Chondrocyte (in vitro differentiated cells): ENCODE results near the gene BCL11B. TPM values are rescaled to one million over a fixed set of nuclear protein-coding genes. Genes with fewer than 3 reads are reported as not detected.

ENCODE experiments used
- DNase-seq: peaks from one replicate; pipeline ENCODE4 v3.0.0; 2021; ENCODE audit warnings: mixed read lengths, low spot score
- H3K27ac Mint-ChIP-seq: one replicate; pipeline ENCODE4 v1.8.0; 2021; ENCODE audit warnings: mild to moderate bottlenecking, moderate library complexity, mixed read lengths; ENCODE audit not compliant: unreplicated experiment
- H3K27me3 Mint-ChIP-seq: 2 replicates; pipeline ENCODE4 v1.8.0; 2021; ENCODE audit warnings: low read depth, mixed read lengths
- H3K36me3 Mint-ChIP-seq: 2 replicates; pipeline ENCODE4 v1.8.0; 2021; ENCODE audit warnings: low read depth, mixed read lengths
- H3K4me1 Mint-ChIP-seq: 2 replicates; pipeline ENCODE4 v1.8.0; 2021; ENCODE audit warnings: low read depth, mild to moderate bottlenecking, mixed read lengths
- H3K4me3 Mint-ChIP-seq: one replicate; pipeline ENCODE4 v1.8.0; 2021; ENCODE audit warnings: mild to moderate bottlenecking, moderate library complexity, mixed read lengths; ENCODE audit not compliant: unreplicated experiment
- H3K9me3 Mint-ChIP-seq: 2 replicates; pipeline ENCODE4 v1.8.0; 2021; ENCODE audit warnings: low read depth, mixed read lengths
- CTCF ChIP-seq: fragments of 200-600 bp; sonication (generic); IDR thresholded peaks from 2 replicates; pipeline ENCODE4 v1.5.0; 2021; ENCODE audit warnings: antibody characterized with exemption, mild to moderate bottlenecking, moderate library complexity
- total RNA-seq: library from RNA; stranded (reverse); gene quantifications from 3 replicates; pipeline ENCODE4 v1.2.1, GENCODE V29; 2021

BCL11B gene
- total RNA-seq, 1 donor from 2014 or later: 0.17 TPM

GRCh38 chr14:99176156-99176945 lies 95.6 kb downstream of the BCL11B start:
- Mint-ChIP-seq H3K27ac (no peak overlapping the region), H3K36me3 (no peaks in the 10 kb centered on the region), H3K9me3 (no peaks in the 10 kb centered on the region), H3K27me3 (peaks cover 2% of the 10 kb centered on the region), H3K4me3 (no peak overlapping the region), H3K4me1 (peaks cover 4% of the 10 kb centered on the region)
- TF ChIP-seq CTCF: no peak
- DNase-seq: no peak

GRCh38 chr14:99175331-99176155 lies 96.5 kb downstream of the BCL11B start:
- no peak overlapping the region for H3K4me3 Mint-ChIP-seq
- H3K27me3 Mint-ChIP-seq: peaks cover 4% of the 10 kb centered on the region
- no peaks in the 10 kb centered on the region for H3K36me3 Mint-ChIP-seq
- H3K4me1 Mint-ChIP-seq: peaks cover 4% of the 10 kb centered on the region
- no peaks in the 10 kb centered on the region for H3K9me3 Mint-ChIP-seq
- no peak overlapping the region for H3K27ac Mint-ChIP-seq
- TF ChIP-seq CTCF: no peak
- no peak for DNase-seq

GRCh38 chr14:99174770-99175319 lies 97.2 kb downstream of the BCL11B start:
- peaks cover 2% of the 10 kb centered on the region for H3K27me3 Mint-ChIP-seq
- peaks cover 4% of the 10 kb centered on the region for H3K4me1 Mint-ChIP-seq
- H3K4me3 Mint-ChIP-seq: no peak overlapping the region
- no peaks in the 10 kb centered on the region for H3K9me3 Mint-ChIP-seq
- H3K36me3 Mint-ChIP-seq: no peaks in the 10 kb centered on the region
- DNase-seq: no peak
- no peak overlapping the region for H3K27ac Mint-ChIP-seq
- no peak for TF ChIP-seq CTCF

- Mint-ChIP-seq H3K27me3 (peaks cover 2% of the 10 kb centered on the region), H3K27ac (no peak overlapping the region), H3K4me3 (no peak overlapping the region), H3K36me3 (no peaks in the 10 kb centered on the region), H3K9me3 (no peaks in the 10 kb centered on the region), H3K4me1 (peaks cover 4% of the 10 kb centered on the region)
- no peak for TF ChIP-seq CTCF
- DNase-seq: no peak
Measured at GRCh38 chr14:99174081-99174769, 97.8 kb downstream of the BCL11B start.

- Mint-ChIP-seq H3K27ac (no peak overlapping the region), H3K9me3 (no peaks in the 10 kb centered on the region), H3K36me3 (no peaks in the 10 kb centered on the region), H3K4me1 (peaks cover under 1% of the 10 kb centered on the region), H3K4me3 (no peak overlapping the region), H3K27me3 (peaks cover 9% of the 10 kb centered on the region)
- no peak for DNase-seq
- TF ChIP-seq CTCF: no peak
Measured at GRCh38 chr14:99173506-99173905, 98.5 kb downstream of the BCL11B start.
